ENCODE measurements around the gene ANKS1A. TPM values are rescaled to one million over a fixed set of nuclear protein-coding genes. Genes with fewer than 3 reads are reported as not detected.

The ANKS1A gene
- total RNA-seq, 1 experiment from 2014 or later = 14.0 TPM

GRCh38 chr6:34904990-34905613 is 16.0 kb downstream of the ANKS1A start:
- BruUV-seq (replicated peaks) = no TSS peak
- no peak for DNase-seq (ENCODE audit: unreplicated experiment)
- no peaks in the 10 kb centered on the region for H3K36me3 Mint-ChIP-seq (ENCODE audit: insufficient read depth, unreplicated experiment)
- H3K4me3 Mint-ChIP-seq (ENCODE audit: unreplicated experiment) = no peak overlapping the region
- no peak overlapping the region for H3K27ac Mint-ChIP-seq (ENCODE audit: low read depth, unreplicated experiment)
- no peaks in the 10 kb centered on the region for H3K9me3 Mint-ChIP-seq (ENCODE audit: unreplicated experiment)
- peaks cover 6% of the 10 kb centered on the region for H3K4me1 Mint-ChIP-seq (ENCODE audit: insufficient read depth, unreplicated experiment)
- no peaks in the 10 kb centered on the region for H3K27me3 Mint-ChIP-seq (ENCODE audit: insufficient read depth, unreplicated experiment)
- intact Hi-C loops (cut with micrococcal nuclease) = no loop called here
- TF ChIP-seq CTCF (IDR thresholded peaks at IDR 0.05; ENCODE audit: unreplicated experiment) = no peak
- POLR2A ChIA-PET = interaction anchor here (1.0 kb wide), 1 partner anchor 15 kb away, joined by 3 read pairs; no protein-coding TSS in a partner anchor
- CTCF ChIA-PET = no interaction called here

GRCh38 chr6:34906826-34907225 is 17.8 kb downstream of the ANKS1A start:
- TF ChIP-seq CTCF (IDR thresholded peaks at IDR 0.05; ENCODE audit: unreplicated experiment) = no peak
- POLR2A ChIA-PET = no interaction called here
- Mint-ChIP-seq H3K4me1 (ENCODE audit: insufficient read depth, unreplicated experiment) (peaks cover 1% of the 10 kb centered on the region), H3K27me3 (ENCODE audit: insufficient read depth, unreplicated experiment) (no peaks in the 10 kb centered on the region), H3K9me3 (ENCODE audit: unreplicated experiment) (no peaks in the 10 kb centered on the region), H3K4me3 (ENCODE audit: unreplicated experiment) (no peak overlapping the region), H3K36me3 (ENCODE audit: insufficient read depth, unreplicated experiment) (no peaks in the 10 kb centered on the region), H3K27ac (ENCODE audit: low read depth, unreplicated experiment) (no peak overlapping the region)
- DNase-seq (ENCODE audit: unreplicated experiment) = no peak
- CTCF ChIA-PET = no interaction called here
- BruUV-seq (replicated peaks) = no TSS peak
- intact Hi-C loops (cut with micrococcal nuclease) = no loop called here

- ChIA-PET CTCF (no interaction called here), POLR2A (interaction anchor here (0.6 kb wide), 1 partner anchor 19 kb away, joined by 4 read pairs; no protein-coding TSS in a partner anchor)
- no peak overlapping the region for H3K27ac Mint-ChIP-seq (ENCODE audit: low read depth, unreplicated experiment)
- DNase-seq (ENCODE audit: unreplicated experiment) = no peak
- no peak overlapping the region for H3K4me3 Mint-ChIP-seq (ENCODE audit: unreplicated experiment)
- no peaks in the 10 kb centered on the region for H3K9me3 Mint-ChIP-seq (ENCODE audit: unreplicated experiment)
- peaks cover 9% of the 10 kb centered on the region for H3K4me1 Mint-ChIP-seq (ENCODE audit: insufficient read depth, unreplicated experiment)
- no peaks in the 10 kb centered on the region for H3K27me3 Mint-ChIP-seq (ENCODE audit: insufficient read depth, unreplicated experiment)
- BruUV-seq (replicated peaks) = no TSS peak
- no peak for TF ChIP-seq CTCF (IDR thresholded peaks at IDR 0.05; ENCODE audit: unreplicated experiment)
- intact Hi-C loops (cut with micrococcal nuclease) = no loop called here
- no peaks in the 10 kb centered on the region for H3K36me3 Mint-ChIP-seq (ENCODE audit: insufficient read depth, unreplicated experiment)
Observed at GRCh38 chr6:34908194-34908593, 19.1 kb downstream of the ANKS1A start.

GRCh38 chr6:34909320-34909883 is 20.3 kb downstream of the ANKS1A start:
- Mint-ChIP-seq H3K27ac (ENCODE audit: low read depth, unreplicated experiment) (no peak overlapping the region), H3K36me3 (ENCODE audit: insufficient read depth, unreplicated experiment) (no peaks in the 10 kb centered on the region), H3K4me1 (ENCODE audit: insufficient read depth, unreplicated experiment) (peaks cover 9% of the 10 kb centered on the region), H3K27me3 (ENCODE audit: insufficient read depth, unreplicated experiment) (no peaks in the 10 kb centered on the region), H3K9me3 (ENCODE audit: unreplicated experiment) (no peaks in the 10 kb centered on the region), H3K4me3 (ENCODE audit: unreplicated experiment) (no peak overlapping the region)
- no peak for DNase-seq (ENCODE audit: unreplicated experiment)
- TF ChIP-seq CTCF (IDR thresholded peaks at IDR 0.05; ENCODE audit: unreplicated experiment) = no peak
- ChIA-PET POLR2A (interaction anchor here (0.6 to 1.4 kb wide), 3 partner anchors 10 to 44 kb away, joined by 3 to 4 read pairs (median 4); no protein-coding TSS in a partner anchor), CTCF (no interaction called here)
- intact Hi-C loops (cut with micrococcal nuclease) = no loop called here
- BruUV-seq (replicated peaks) = no TSS peak

Data from MCF 10A (cell line).